PC-9 (cell line): ENCODE results near the gene MGLL. TPM values are rescaled to one million over a fixed set of nuclear protein-coding genes. Genes with fewer than 3 reads are reported as not detected.

ENCODE experiments used
- BruUV-seq: library from RNA; stranded (reverse); fragments of 400-500 nt; replicated peaks from 2 replicates; lab custom pipeline; 2021; lab: Mats Ljungman, UMichigan
- CTCF ChIA-PET: fragments of 300-600 bp; sonication (Branson Sonifier 250); formaldehyde crosslinking; loops from one replicate; lab custom pipeline; 2022; ENCODE audit warnings: antibody characterized with exemption; lab: Charles Lee
- POLR2A ChIA-PET: fragments of 300-600 bp; sonication (Branson Sonifier 250); formaldehyde crosslinking; loops from one replicate; lab custom pipeline; 2022; ENCODE audit warnings: antibody characterized with exemption; ENCODE audit not compliant: unreplicated experiment; lab: Charles Lee
- DNase-seq, 2 experiments: peaks; one replicate each; pipeline versions ENCODE4 v3.0.0 to v3.0.0-alpha.2; 2015 to 2022; ENCODE audit warnings: mixed read lengths in 1 of 2
- H2AFZ ChIP-seq: fragments of 200-600 bp; sonication (generic); 2 replicates; pipeline ENCODE4 v1.8.1; 2017; ENCODE audit warnings: antibody characterized with exemption
- H3F3A ChIP-seq: fragments of 200-600 bp; sonication (generic); 2 replicates; pipeline ENCODE4 v1.8.1; 2017; ENCODE audit warnings: antibody characterized with exemption, mild to moderate bottlenecking, low read depth; ENCODE audit not compliant: insufficient read depth
- H3K27ac ChIP-seq: fragments of 200-600 bp; sonication (generic); 2 replicates; pipeline ENCODE4 v1.6.1; 2016; ENCODE audit warnings: mixed run types
- H3K27me3 ChIP-seq: fragments of 200-600 bp; sonication (generic); 2 replicates; pipeline ENCODE4 v1.6.1; 2016; ENCODE audit warnings: low read depth, mixed run types; ENCODE audit not compliant: insufficient read depth
- H3K36me3 ChIP-seq: fragments of 200-600 bp; sonication (generic); 2 replicates; pipeline ENCODE4 v1.6.1; 2016; ENCODE audit warnings: low read depth, mixed run types
- H3K4me1 ChIP-seq: fragments of 200-600 bp; sonication (generic); replicated peaks from 2 replicates; pipeline ENCODE4 v1.6.1; 2016; ENCODE audit warnings: mixed run types; ENCODE audit not compliant: insufficient read depth
- H3K4me2 ChIP-seq: fragments of 200-600 bp; sonication (generic); 2 replicates; pipeline ENCODE4 v1.6.1; 2017; ENCODE audit warnings: mixed run types
- H3K4me3 ChIP-seq: fragments of 200-600 bp; sonication (generic); 2 replicates; pipeline ENCODE4 v1.6.1; 2016; ENCODE audit warnings: mixed run types
- H3K79me2 ChIP-seq: fragments of 200-600 bp; sonication (generic); 2 replicates; pipeline ENCODE4 v1.6.1; 2017; ENCODE audit warnings: low read depth, mixed run types
- H3K9me2 ChIP-seq: fragments of 200-600 bp; sonication (generic); 2 replicates; pipeline ENCODE4 v1.8.1; 2017; ENCODE audit warnings: mild to moderate bottlenecking; ENCODE audit not compliant: insufficient read depth
- H3K9me3 ChIP-seq: fragments of 200-600 bp; sonication (generic); 2 replicates; pipeline ENCODE4 v1.8.1; 2016; ENCODE audit warnings: low read depth; ENCODE audit not compliant: insufficient read depth
- H4K20me1 ChIP-seq: fragments of 200-600 bp; sonication (generic); 2 replicates; pipeline ENCODE4 v1.8.1; 2017; ENCODE audit not compliant: insufficient read depth
- CTCF ChIP-seq: fragments of 200-600 bp; sonication (generic); conservative IDR thresholded peaks from 2 replicates; pipeline ENCODE4 v1.6.1; 2017; ENCODE audit warnings: mixed run types, antibody characterized with exemption, mild to moderate bottlenecking, moderate library complexity
- EZH2 ChIP-seq: fragments of 200-600 bp; sonication (generic); IDR thresholded peaks from 2 replicates; pipeline ENCODE4 v1.8.0; 2017; ENCODE audit warnings: antibody characterized with exemption, low read depth
- intact Hi-C: fragments of 100-400 bp; cut with micrococcal nuclease; formaldehyde crosslinking; loops from one replicate; pipeline ENCODE4 v1.10.0; 2022; ENCODE audit not compliant: unreplicated experiment
- total RNA-seq: library from RNA; stranded (reverse); gene quantifications from 2 replicates; pipeline ENCODE4 v1.2.3, GENCODE V29; 2021

MGLL gene
- total RNA-seq, 1 experiment from 2014 or later = 30.7 TPM

- H3K27me3 ChIP-seq = no peaks in the 10 kb centered on the region
- H3K27ac ChIP-seq = peak overlapping the region; percentile 91
- H2AFZ ChIP-seq = no peak overlapping the region
- peaks cover 73% of the 10 kb centered on the region for H3K4me1 ChIP-seq
- ChIA-PET POLR2A (no interaction called here), CTCF (interaction anchor here (0.6 to 0.9 kb wide), 2 partner anchors 42 to 56 kb away, joined by 3 read pairs; no protein-coding TSS in a partner anchor)
- H3K4me2 ChIP-seq = peak overlapping the region; percentile 71
- DNase-seq = no peak
- H4K20me1 ChIP-seq = no peaks in the 10 kb centered on the region
- no TSS peak for BruUV-seq
- H3K36me3 ChIP-seq = no peaks in the 10 kb centered on the region
- no peaks in the 10 kb centered on the region for H3K9me3 ChIP-seq
- peaks cover 60% of the 10 kb centered on the region for H3F3A ChIP-seq
- intact Hi-C loops = loop anchor here (1.0 to 5.0 kb wide), 2 partner anchors 77 to 97 kb away; partner anchors contain the start of gene ABTB1
- H3K9me2 ChIP-seq = no peaks in the 10 kb centered on the region
- TF ChIP-seq EZH2 (no peak), CTCF (no peak)
- 0 out of 2 replicates have a peak overlapping the region, but pooled peaks have one; percentile 6 for H3K4me3 ChIP-seq
- H3K79me2 ChIP-seq = peaks cover 17% of the 10 kb centered on the region
Measured at GRCh38 chr3:127748754-127749327, 73.5 kb downstream of the MGLL start.

- BruUV-seq = no TSS peak
- CTCF ChIA-PET = interaction anchor here (0.6 to 1.2 kb wide), 6 partner anchors 43 to 211 kb away, joined by 3 to 5 read pairs (median 3); no protein-coding TSS in a partner anchor
- H3K27ac ChIP-seq = peak overlapping the region; percentile 91
- TF ChIP-seq EZH2 (no peak), CTCF (peak; percentile 69)
- intact Hi-C loops = loop anchor here (1.0 to 5.0 kb wide), 7 partner anchors 20 to 157 kb away; partner anchors contain the start of genes ABTB1 and TPRA1
- H3K9me2 ChIP-seq = no peaks in the 10 kb centered on the region
- H3K4me1 ChIP-seq = peaks cover 73% of the 10 kb centered on the region
- H3K4me2 ChIP-seq = peak overlapping the region; percentile 71
- POLR2A ChIA-PET = interaction anchor here (0.6 to 1.3 kb wide), 6 partner anchors 12 to 810 kb away, joined by 3 to 12 read pairs (median 6); no protein-coding TSS in a partner anchor
- no peaks in the 10 kb centered on the region for H3K36me3 ChIP-seq
- H2AFZ ChIP-seq = 0 out of 2 replicates have a peak overlapping the region, but pooled peaks have one; percentile 50
- no peaks in the 10 kb centered on the region for H3K27me3 ChIP-seq
- DNase-seq = peak; percentile 95 to 97
- H3K4me3 ChIP-seq = 0 out of 2 replicates have a peak overlapping the region, but pooled peaks have one; percentile 6
- no peaks in the 10 kb centered on the region for H4K20me1 ChIP-seq
- H3K79me2 ChIP-seq = peaks cover 18% of the 10 kb centered on the region
- peaks cover 62% of the 10 kb centered on the region for H3F3A ChIP-seq
- H3K9me3 ChIP-seq = no peaks in the 10 kb centered on the region
Measured at GRCh38 chr3:127747751-127748521, 74.4 kb downstream of the MGLL start.

- intact Hi-C loops = loop anchor here (1.0 to 5.0 kb wide), 6 partner anchors 21 to 156 kb away; partner anchors contain the start of genes ABTB1 and TPRA1
- Histone ChIP-seq H3F3A (peaks cover 62% of the 10 kb centered on the region), H3K9me2 (no peaks in the 10 kb centered on the region), H2AFZ (no peak overlapping the region), H3K27me3 (no peaks in the 10 kb centered on the region), H3K79me2 (peaks cover 18% of the 10 kb centered on the region), H3K4me2 (peak overlapping the region; percentile 71), H3K27ac (peak overlapping the region; percentile 91), H3K4me1 (peaks cover 73% of the 10 kb centered on the region), H3K9me3 (no peaks in the 10 kb centered on the region), H3K4me3 (no peak overlapping the region), H3K36me3 (no peaks in the 10 kb centered on the region), H4K20me1 (no peaks in the 10 kb centered on the region)
- no peak for DNase-seq
- ChIA-PET CTCF (interaction anchor here (1.0 to 1.2 kb wide), 3 partner anchors 50 to 212 kb away, joined by 3 to 5 read pairs (median 3); no protein-coding TSS in a partner anchor), POLR2A (interaction anchor here (0.5 to 1.3 kb wide), 9 partner anchors 11 to 1390 kb away, joined by 3 to 12 read pairs (median 4); partner anchors contain the start of gene KLF15)
- BruUV-seq = no TSS peak
- TF ChIP-seq CTCF (no peak), EZH2 (no peak)
Measured at GRCh38 chr3:127747066-127747465, 75.2 kb downstream of the MGLL start.
